Activated T-cell treated with anti-CD3 and anti-CD28 coated beads for 1 hour (primary cell): ENCODE measurements around the gene BLM.
"Not testable (repeated sequence)": the region's sequence is repeated elsewhere in the genome, so short reads cannot be mapped to it uniquely, and the experiment has no call there.

ENCODE experiments used
- DNase-seq: peaks from one replicate; pipeline ENCODE4 v3.0.0-alpha.2; 2020; ENCODE audit warnings: low read depth

Gene BLM

GRCh38 chr15:90716976-90717821 lies at the start of gene BLM:
Gene BLM (plus strand): TSS chr15:90717346. CDS start chr15:90747393, 30,047 bp downstream.
- peak; percentile 84 for DNase-seq

- DNase-seq = not testable (repeated sequence)
Measured at GRCh38 chr15:90667755-90668345, 49.3 kb upstream of the BLM start.

DNA sequence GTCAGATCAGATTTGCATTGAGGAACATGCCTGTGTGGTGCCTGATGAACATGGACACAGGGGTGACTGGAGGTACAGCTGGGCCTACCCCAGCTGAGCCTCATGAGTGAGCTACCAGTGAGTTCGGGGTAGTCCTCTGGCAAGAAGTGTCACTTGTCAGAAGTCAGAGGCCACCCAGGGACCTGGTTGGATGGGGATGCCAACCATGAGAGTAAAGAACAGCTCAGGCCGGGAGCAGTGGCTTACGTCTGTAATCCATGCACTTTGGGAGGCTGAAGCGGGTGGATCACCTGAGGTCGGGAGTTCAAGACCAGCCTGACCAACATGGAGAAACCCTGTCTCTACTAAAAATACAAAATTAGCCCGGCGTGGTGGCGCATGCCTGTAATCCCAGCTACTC lies 46.5 kb upstream of the BLM start:
- DNase-seq = not testable (repeated sequence)

- DNase-seq = no peak
Measured at GRCh38 chr15:90671216-90671615, 45.9 kb upstream of the BLM start.

GRCh38 chr15:90673357-90673756 lies 43.8 kb upstream of the BLM start:
- DNase-seq = not testable (repeated sequence)

DNA sequence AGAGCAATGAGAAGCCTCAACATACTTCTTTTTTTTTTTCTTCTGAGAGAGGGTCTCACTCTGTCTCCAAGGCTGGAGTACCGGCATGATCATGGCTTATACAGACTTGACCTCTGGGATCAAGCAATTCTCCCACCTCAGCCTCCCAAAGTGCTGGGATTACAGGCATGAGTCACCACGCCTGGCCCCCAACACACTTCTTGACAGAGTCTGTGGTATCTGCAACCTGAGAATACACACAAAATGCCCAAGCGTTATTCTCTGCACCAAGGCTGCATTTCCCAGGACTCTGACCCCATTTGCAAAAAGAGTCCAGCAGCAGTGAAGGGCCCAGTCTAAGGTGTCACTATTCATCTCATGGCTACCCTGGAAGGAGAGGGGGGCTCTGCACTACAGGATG lies 42.7 kb upstream of the BLM start:
- DNase-seq = no peak

- DNase-seq = no peak
Measured at GRCh38 chr15:90675464-90675863, 41.7 kb upstream of the BLM start.

DNA sequence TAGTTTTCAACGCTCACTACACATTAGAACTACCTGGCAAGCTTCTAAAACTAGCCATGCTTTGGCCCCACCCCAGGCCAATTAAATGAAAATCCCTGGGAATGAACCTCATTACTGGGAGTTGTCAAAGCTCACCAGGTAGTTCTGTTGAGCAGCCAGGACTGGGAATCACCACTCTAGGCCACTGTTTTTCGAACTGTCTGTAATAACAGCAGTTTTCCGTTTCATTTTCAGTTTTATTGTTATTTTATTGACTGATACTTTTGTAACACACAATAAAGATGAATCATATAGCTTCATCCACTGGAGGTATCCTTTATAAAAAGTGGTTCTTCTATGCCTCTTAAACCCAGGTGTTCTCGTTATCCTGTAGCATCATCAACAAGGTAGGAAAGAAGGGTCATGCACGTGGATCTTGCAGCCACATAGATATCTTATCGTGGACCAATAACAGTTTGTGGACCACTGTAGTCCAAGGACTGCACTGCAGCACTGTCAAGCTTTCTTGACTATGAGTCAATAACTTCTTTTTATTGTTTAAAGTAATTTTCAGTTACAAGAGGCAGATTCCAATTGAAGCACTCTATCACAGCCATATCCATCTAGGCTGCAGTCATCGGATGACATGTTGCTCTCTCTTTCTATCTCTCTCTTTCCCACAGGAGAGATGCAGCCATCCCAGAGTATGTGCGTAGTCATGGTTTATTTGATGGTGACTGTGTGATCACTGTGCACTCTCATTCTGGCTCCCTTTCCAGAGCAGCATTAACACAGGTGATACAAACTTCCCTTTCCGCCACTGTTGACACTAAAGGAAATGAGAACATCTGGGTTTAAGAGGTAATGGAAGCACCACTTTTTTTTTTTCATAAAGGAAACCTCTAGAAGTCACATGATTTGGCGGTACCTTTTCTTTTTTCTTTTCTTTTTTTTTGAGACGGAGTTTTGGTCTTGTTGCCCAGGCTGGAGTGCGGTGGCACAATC lies 39.0 kb upstream of the BLM start:
- DNase-seq = no peak

GRCh38 chr15:90679959-90680358 lies 37.2 kb upstream of the BLM start:
- no peak for DNase-seq

GRCh38 chr15:90680371-90680935 lies 36.7 kb upstream of the BLM start:
- DNase-seq = no peak

- no peak for DNase-seq
Measured at GRCh38 chr15:90681056-90681455, 36.1 kb upstream of the BLM start.

DNA sequence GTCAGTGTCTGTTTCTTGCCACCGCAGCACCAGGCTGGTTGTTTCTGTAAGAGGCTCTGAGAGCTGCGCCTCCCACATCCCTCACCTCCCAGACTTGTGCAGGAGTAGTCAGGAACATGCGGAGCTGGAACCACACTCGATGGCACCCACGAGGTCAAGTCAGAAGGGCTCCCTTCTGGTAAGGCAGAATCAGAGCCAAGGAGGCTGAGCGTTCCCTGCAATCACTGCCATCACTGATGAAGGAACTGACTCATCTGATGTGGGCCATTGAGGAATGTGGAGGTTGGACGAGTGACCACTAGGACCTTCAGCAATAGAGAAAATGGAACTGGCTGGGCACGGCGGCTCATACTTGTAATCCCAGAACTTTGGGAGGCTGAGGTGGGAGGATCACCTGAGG lies 35.7 kb upstream of the BLM start:
- DNase-seq = no peak

- no peak for DNase-seq
Measured at GRCh38 chr15:90683371-90683770, 33.8 kb upstream of the BLM start.

DNA sequence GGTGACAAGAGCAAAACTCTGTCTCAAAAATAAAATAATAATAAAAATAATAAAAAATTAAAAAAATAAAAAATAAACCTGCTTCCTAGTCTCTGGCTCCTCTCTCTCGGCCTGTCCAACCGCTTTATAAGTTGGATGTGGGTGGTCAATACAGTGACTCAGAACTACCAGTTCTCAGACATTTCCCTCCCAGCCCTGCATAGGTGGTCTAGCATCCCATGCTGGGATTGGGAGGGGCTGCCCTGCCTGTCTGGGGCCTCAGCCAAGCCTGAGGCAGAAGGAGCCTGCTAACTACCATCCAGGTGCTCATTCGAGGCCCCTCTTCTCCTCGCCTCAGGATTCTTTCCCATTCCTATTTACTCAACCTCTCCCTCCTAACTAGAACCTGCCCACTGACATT lies 33.3 kb upstream of the BLM start:
- no peak for DNase-seq

DNA sequence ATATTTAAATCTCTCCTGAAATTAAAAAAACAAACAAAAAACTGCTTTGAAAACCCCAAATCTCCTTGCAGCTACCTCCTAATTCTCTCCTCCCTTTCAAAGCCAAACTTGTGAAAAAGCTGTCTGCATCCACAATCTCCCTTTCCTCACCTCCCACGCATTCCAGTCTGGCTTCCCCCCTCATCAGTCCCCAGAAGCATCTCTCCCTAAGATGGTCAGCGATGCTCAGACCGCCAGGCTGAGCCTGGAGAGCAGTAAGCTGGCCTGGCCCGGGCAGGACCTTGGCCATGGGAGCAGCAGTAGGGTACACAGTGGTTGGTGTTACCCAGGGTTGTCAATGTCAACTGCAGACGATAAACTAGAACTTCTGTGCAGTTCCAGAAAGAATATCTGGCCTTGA lies 32.9 kb upstream of the BLM start:
- DNase-seq = no peak

DNA sequence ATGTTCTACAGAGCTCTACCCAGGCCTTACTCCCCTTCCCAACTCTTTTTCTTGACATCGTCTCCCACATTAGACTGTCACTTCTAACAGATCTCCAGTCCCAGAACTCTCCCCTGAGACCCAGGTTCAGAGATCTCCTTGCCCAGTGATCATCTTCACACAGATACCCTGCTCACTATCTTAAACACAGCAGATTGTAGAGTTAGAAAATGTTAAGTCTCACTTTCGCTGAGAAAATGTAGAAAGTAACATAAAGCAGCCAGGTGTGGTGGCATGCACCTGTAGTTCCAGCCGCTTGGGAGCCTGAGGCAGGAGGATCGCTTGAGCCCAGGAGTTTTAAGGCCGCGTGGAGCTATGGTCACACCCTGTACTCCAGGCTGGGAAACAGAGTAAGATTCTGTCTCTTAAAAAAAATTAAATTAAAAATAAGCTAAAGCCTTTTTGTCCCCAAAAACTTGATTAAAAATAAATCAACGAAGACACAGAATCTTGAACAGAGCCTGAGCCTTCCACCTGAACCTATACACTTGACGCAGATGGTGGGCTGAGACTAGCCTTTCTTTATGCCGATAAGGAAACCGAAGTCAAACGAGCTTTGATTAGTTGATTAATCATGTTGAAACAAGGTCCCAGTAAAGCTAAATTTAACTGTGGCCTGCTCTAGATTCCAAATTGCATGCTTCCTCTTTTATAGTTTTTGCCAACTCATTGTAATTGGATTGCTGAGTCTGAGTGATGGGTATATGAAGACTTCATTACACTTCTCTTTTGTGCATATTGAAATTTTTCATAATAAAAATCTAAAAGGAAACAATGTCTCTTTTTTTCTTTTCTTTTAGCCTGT lies 31.3 kb upstream of the BLM start:
- no peak for DNase-seq

GRCh38 chr15:90686435-90687218 lies 30.5 kb upstream of the BLM start:
- no peak for DNase-seq

GRCh38 chr15:90689326-90689961 lies 27.7 kb upstream of the BLM start:
- not testable (repeated sequence) for DNase-seq

- DNase-seq = no peak
Measured at GRCh38 chr15:90690585-90690984, 26.6 kb upstream of the BLM start.

DNA sequence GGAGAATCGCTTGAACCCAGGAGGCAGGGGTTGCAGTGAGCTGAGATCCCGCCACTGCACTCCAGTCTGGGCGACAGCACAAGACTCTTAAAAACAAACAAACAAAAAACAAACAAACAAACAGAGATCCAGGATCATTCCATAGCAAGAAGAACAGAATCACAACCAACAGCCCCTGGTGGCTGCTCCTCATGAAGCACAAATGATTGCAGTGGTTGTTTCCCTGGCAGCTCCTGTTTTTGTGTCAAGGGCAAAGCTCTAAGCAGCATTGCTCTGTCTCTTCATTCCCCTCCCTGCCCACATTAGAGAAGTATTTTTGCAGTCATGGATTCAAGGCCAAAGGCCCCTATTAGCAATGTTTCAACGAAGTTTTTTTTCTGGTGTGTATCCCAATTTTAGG lies 25.8 kb upstream of the BLM start:
- no peak for DNase-seq
